Stimulated activated CD8-positive, alpha-beta memory T cell treated with anti-CD3 and anti-CD28 coated beads, Interleukin-15, amount 100 ng/mL, for 4 hours (primary cell): Measurements from ENCODE around the gene SLC4A9.

ENCODE experiments used
- DNase-seq, 2 donors: peaks; one replicate each; pipeline ENCODE4 v3.0.0-alpha.2; 2020; ENCODE audit warnings: low read depth in 2 of 2

Gene SLC4A9

GRCh38 chr5:140360101-140360500 lies at the start of gene SLC4A9:
TSS of gene SLC4A9 (plus strand) at chr5:140360194. CDS start at chr5:140360237, 43 bp downstream.
- DNase-seq = no peak

- DNase-seq = no peak
Observed at GRCh38 chr5:140310434-140310833, 49.6 kb upstream of the SLC4A9 start.

GRCh38 chr5:140311011-140311467 lies 49.0 kb upstream of the SLC4A9 start:
- DNase-seq = no peak

- no peak for DNase-seq
Observed at GRCh38 chr5:140312067-140312790, 47.8 kb upstream of the SLC4A9 start.

- no peak for DNase-seq
Observed at GRCh38 chr5:140312791-140313189, 47.2 kb upstream of the SLC4A9 start.

GRCh38 chr5:140317859-140318258 lies 42.1 kb upstream of the SLC4A9 start:
- DNase-seq = no peak

- DNase-seq = no peak
Observed at GRCh38 chr5:140318792-140319191, 41.2 kb upstream of the SLC4A9 start.

GRCh38 chr5:140319833-140320232 lies 40.2 kb upstream of the SLC4A9 start:
- DNase-seq = no peak

- DNase-seq = no peak
Observed at GRCh38 chr5:140321796-140322195, 38.2 kb upstream of the SLC4A9 start.

GRCh38 chr5:140322751-140323731 lies 37.0 kb upstream of the SLC4A9 start:
- no peak for DNase-seq

- no peak for DNase-seq
Observed at GRCh38 chr5:140324041-140324600, 35.9 kb upstream of the SLC4A9 start.

- DNase-seq = no peak
Observed at GRCh38 chr5:140324617-140325241, 35.3 kb upstream of the SLC4A9 start.

GRCh38 chr5:140325486-140325885 lies 34.5 kb upstream of the SLC4A9 start:
- no peak for DNase-seq

- no peak for DNase-seq
Observed at GRCh38 chr5:140327589-140327988, 32.4 kb upstream of the SLC4A9 start.

- DNase-seq = no peak
Observed at GRCh38 chr5:140328036-140328764, 31.8 kb upstream of the SLC4A9 start.

GRCh38 chr5:140329739-140330481 lies 30.1 kb upstream of the SLC4A9 start:
- DNase-seq = no peak

- no peak for DNase-seq
Observed at GRCh38 chr5:140331638-140332037, 28.4 kb upstream of the SLC4A9 start.

- no peak for DNase-seq
Observed at GRCh38 chr5:140336388-140336787, 23.6 kb upstream of the SLC4A9 start.

- no peak for DNase-seq
Observed at GRCh38 chr5:140337880-140338279, 22.1 kb upstream of the SLC4A9 start.

GRCh38 chr5:140338336-140338735 lies 21.7 kb upstream of the SLC4A9 start:
- no peak for DNase-seq
